HUES48 (cell line): Measurements from ENCODE around the gene CRLF1.
"Not testable (repeated sequence)": the region's sequence is repeated elsewhere in the genome, so short reads cannot be mapped to it uniquely, and the experiment has no call there.

Experiments
- H3K27ac ChIP-seq: one replicate; pipeline ENCODE4 v1.7.0; 2013; ENCODE audit warnings: low read depth, low read length, inconsistent platforms
- H3K27me3 ChIP-seq: 2 replicates; pipeline ENCODE4 v1.6.1; 2013; ENCODE audit warnings: mild to moderate bottlenecking, low read length; ENCODE audit not compliant: control insufficient read depth, insufficient read depth
- H3K36me3 ChIP-seq: 2 replicates; pipeline ENCODE4 v1.6.1; 2013; ENCODE audit warnings: low read length; ENCODE audit not compliant: control insufficient read depth, insufficient read depth
- H3K4me1 ChIP-seq: 2 replicates; pipeline ENCODE4 v1.6.1; 2013; ENCODE audit warnings: mild to moderate bottlenecking, low read length; ENCODE audit not compliant: control insufficient read depth, insufficient read depth
- H3K4me3 ChIP-seq: 2 replicates; pipeline ENCODE4 v1.5.1; 2013; ENCODE audit warnings: mild to moderate bottlenecking, low read depth, low read length
- H3K9ac ChIP-seq: 2 replicates; pipeline ENCODE4 v1.6.1; 2013; ENCODE audit warnings: mild to moderate bottlenecking, low read depth, low read length, moderate library complexity
- H3K9me3 ChIP-seq: 2 replicates; pipeline ENCODE4 v1.6.1; 2013; ENCODE audit warnings: low read length; ENCODE audit not compliant: control insufficient read depth, insufficient read depth

The CRLF1 gene

DNA sequence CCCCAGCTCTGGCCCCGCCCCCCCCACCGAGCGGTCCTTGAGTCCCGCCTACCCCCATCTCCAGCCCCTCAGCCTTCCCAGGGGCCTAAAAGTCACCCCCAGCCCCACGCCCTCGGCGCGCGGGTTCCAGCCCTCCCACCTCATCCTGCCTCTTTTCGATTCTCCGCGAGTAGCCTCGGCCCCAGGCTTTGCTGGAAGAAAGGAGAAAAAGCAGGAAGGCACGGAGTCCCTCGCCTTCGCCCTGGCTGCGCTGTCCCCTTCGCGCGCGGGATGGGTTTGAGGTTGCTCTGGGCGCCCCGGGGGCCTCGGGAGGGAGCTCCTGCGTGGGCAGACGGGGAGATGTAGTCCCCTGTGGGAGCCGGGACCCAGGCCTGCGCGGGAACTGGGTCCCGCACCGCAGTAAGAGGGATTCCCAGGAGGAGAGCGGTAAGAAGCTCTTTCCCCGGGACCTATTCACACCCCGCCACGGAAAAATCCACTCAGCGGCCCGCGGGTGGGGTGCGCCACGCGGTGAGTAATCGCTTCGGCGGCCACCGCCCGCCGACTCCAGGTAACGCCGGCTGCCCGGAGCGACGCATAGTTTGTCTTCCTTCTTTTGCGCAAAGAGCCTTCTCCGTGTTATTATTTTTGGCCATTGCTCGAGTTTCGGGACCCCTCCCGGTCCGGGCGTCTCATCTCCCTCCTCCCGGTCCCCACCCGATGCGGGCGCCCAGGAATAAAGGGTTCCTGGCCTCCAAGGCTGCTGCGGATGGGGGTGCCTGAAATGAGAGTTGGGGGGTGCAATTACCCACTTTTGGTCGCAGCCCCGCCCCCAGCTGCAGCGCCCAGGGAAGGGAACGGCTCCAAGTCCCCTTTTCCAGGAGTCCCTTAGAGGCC lies 865 bp upstream of the CRLF1 start:
- Histone ChIP-seq H3K36me3 (no peaks in the 10 kb centered on the region), H3K9ac (no peak overlapping the region), H3K4me3 (no peak overlapping the region), H3K27ac (no peak overlapping the region), H3K27me3 (peaks cover 95% of the 10 kb centered on the region), H3K4me1 (peaks cover 40% of the 10 kb centered on the region), H3K9me3 (no peaks in the 10 kb centered on the region)

DNA sequence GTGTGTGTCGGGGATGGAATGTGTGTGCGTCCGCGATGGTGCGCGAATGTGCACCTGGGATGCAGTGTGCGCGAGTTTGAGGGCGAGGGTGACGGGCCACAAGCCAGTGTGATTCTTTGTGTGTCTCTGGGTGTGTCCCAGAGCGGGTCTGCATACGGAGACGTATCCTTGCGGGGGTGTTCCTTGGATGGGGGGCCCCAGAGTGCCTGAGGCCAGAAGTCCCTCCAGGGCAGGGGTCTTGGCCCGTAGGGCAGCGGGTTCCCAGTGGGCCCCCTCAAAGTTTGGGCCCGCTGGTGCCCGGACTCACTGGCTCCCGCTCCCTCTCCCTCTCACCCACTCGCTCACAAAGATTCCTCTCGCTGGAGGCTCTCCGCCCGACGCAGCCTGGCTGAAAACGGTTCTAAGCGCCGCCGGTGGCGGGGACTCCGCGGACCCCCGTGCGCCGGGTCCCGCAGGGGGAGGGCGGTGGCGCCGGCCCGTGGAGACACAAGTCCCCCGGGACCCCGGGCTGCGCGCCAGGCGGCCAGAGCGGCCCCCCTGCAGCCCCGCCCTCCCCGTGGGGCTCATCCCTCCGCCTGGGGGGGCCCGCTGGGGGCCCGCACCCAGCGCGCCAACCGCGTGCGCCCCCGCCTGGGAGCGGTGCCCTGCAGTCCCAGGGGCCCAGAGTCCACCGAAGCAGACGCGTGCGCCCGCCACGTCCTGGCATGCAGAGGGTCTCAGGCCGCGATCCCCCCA lies 886 bp downstream of the CRLF1 start:
- Histone ChIP-seq H3K9ac (no peak overlapping the region), H3K27me3 (peaks cover 92% of the 10 kb centered on the region), H3K36me3 (no peaks in the 10 kb centered on the region), H3K4me1 (peaks cover 35% of the 10 kb centered on the region), H3K9me3 (no peaks in the 10 kb centered on the region), H3K27ac (no peak overlapping the region), H3K4me3 (peak overlapping the region; percentile 21; the same call in 1 of the 2 replicates)

GRCh38 chr19:18605196-18605545 lies 1.4 kb downstream of the CRLF1 start:
- no peak overlapping the region for H3K4me3 ChIP-seq
- H3K9me3 ChIP-seq = no peaks in the 10 kb centered on the region
- no peak overlapping the region for H3K27ac ChIP-seq
- H3K27me3 ChIP-seq = peaks cover 88% of the 10 kb centered on the region
- no peak overlapping the region for H3K9ac ChIP-seq
- no peaks in the 10 kb centered on the region for H3K36me3 ChIP-seq
- H3K4me1 ChIP-seq = peaks cover 31% of the 10 kb centered on the region

GRCh38 chr19:18604820-18605159 lies 1.8 kb downstream of the CRLF1 start:
- Histone ChIP-seq H3K27me3 (peaks cover 86% of the 10 kb centered on the region), H3K4me3 (no peak overlapping the region), H3K9me3 (no peaks in the 10 kb centered on the region), H3K9ac (no peak overlapping the region), H3K36me3 (no peaks in the 10 kb centered on the region), H3K27ac (no peak overlapping the region), H3K4me1 (peaks cover 28% of the 10 kb centered on the region)

DNA sequence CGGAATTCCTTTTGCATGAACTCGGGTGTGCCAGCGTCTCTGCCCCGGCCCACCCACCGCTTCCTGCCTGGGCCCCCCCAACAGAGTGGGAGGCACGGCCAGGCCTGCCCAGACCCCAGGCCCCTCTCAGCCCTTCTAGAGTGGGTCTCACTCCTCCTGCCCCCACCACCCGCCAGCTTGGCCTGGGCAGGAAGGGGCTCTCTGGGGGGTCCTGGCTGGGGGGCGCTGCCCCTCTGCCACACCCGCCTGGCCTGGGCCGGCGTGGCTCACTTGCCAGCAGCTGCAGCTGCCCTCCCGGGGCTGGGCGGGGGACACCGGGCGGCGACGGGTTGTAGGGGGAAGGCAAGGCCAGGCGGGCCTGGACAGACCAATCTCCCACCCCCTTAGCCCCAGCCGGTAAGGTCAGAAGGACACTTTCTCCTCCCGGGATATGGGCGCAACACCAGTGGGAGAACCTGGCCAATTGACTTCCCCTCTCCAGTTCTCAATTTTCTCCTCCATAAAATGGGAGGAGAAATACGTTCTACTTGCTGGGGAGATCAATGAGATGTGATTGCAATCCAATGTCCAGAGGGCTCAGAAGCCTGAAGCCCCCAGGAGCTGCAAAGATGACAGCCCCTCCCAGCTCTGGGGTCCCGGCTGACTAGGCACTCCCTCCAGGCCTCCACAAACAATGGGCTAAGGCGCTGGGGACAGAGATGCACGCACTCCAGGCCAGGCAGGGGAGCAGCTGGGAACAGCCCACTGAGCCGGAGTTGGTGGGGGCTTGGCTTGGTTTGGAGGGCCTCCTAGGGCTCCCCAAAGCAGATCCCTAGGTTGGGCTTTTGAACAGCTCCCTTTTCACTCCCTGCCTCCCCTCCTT lies 2.4 kb downstream of the CRLF1 start:
- Histone ChIP-seq H3K9ac (no peak overlapping the region), H3K27ac (no peak overlapping the region), H3K4me3 (peak overlapping the region; percentile 31; the same call in 1 of the 2 replicates), H3K27me3 (peaks cover 82% of the 10 kb centered on the region), H3K4me1 (peaks cover 22% of the 10 kb centered on the region), H3K9me3 (no peaks in the 10 kb centered on the region), H3K36me3 (no peaks in the 10 kb centered on the region)

GRCh38 chr19:18603255-18603957 lies 3.2 kb downstream of the CRLF1 start:
- Histone ChIP-seq H3K9ac (no peak overlapping the region), H3K27me3 (peaks cover 75% of the 10 kb centered on the region), H3K4me3 (peak overlapping the region; percentile 51; the same call in 1 of the 2 replicates), H3K9me3 (no peaks in the 10 kb centered on the region), H3K4me1 (peaks cover 19% of the 10 kb centered on the region), H3K36me3 (no peaks in the 10 kb centered on the region), H3K27ac (no peak overlapping the region)

GRCh38 chr19:18601875-18602274 lies 4.7 kb downstream of the CRLF1 start:
- Histone ChIP-seq H3K27ac (no peak overlapping the region), H3K36me3 (no peaks in the 10 kb centered on the region), H3K4me3 (no peak overlapping the region), H3K27me3 (peaks cover 59% of the 10 kb centered on the region), H3K9ac (no peak overlapping the region), H3K9me3 (no peaks in the 10 kb centered on the region), H3K4me1 (peaks cover 12% of the 10 kb centered on the region)

GRCh38 chr19:18600692-18601397 lies 5.8 kb downstream of the CRLF1 start:
- H3K36me3 ChIP-seq, H3K9me3 ChIP-seq, H3K4me3 ChIP-seq, H3K27ac ChIP-seq, H3K9ac ChIP-seq: not testable (repeated sequence)
- peaks cover 12% of the 10 kb centered on the region for H3K4me1 ChIP-seq
- H3K27me3 ChIP-seq = peaks cover 52% of the 10 kb centered on the region

DNA sequence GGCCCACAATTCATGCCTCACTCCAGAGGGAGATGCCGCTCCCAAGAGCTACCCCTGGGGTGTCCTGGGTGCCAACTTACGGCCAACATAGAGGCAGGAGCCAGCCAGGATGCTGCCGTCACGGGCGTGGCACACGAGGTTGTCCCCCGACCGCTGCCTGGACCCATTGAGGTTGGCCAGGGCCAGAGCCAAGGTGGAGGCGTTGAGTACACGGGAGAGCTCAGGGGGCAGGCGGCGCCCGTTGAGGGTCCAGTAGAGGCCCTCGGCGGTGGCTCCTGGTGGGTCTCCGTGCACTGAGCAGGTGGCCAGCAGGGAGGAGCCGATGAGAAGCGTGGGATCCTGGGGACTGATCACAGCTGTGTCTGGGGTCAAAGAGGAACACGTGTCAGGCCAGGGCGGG lies 7.1 kb downstream of the CRLF1 start:
- H3K9ac ChIP-seq = no peak overlapping the region
- peaks cover 7% of the 10 kb centered on the region for H3K4me1 ChIP-seq
- peaks cover 42% of the 10 kb centered on the region for H3K27me3 ChIP-seq
- no peaks in the 10 kb centered on the region for H3K9me3 ChIP-seq
- H3K36me3 ChIP-seq = no peaks in the 10 kb centered on the region
- no peak overlapping the region for H3K4me3 ChIP-seq
- H3K27ac ChIP-seq = no peak overlapping the region
